Esophagus mucosa (tissue), 1 donor: ENCODE results near the gene ZNF503. TPM values are rescaled to one million over a fixed set of nuclear protein-coding genes. Genes with fewer than 3 reads are reported as not detected.

Experiments used
- ATAC-seq: fragments of 200-7000 bp; cut with Tn5 transposase; one replicate; pipeline ENCODE4 v1.9.1; 2020
- total RNA-seq: library from RNA; stranded (reverse); gene quantifications from one replicate; pipeline ENCODE4 v1.2.4, GENCODE V29; 2023
- donor health status: DM: yes; HTN: yes; CAD: no.

The ZNF503 gene
- total RNA-seq, 1 donor from 2014 or later, result 18.8 TPM

- ATAC-seq, result no peak
These were observed 5.1 kb upstream of the ZNF503 start for GRCh38 chr10:75406462-75407223.

GRCh38 chr10:75405598-75406461, 4.3 kb upstream of the ZNF503 start:
- no peak for ATAC-seq

- ATAC-seq, result peak; percentile 16
These were observed 3.4 kb upstream of the ZNF503 start for GRCh38 chr10:75404815-75405597.

DNA sequence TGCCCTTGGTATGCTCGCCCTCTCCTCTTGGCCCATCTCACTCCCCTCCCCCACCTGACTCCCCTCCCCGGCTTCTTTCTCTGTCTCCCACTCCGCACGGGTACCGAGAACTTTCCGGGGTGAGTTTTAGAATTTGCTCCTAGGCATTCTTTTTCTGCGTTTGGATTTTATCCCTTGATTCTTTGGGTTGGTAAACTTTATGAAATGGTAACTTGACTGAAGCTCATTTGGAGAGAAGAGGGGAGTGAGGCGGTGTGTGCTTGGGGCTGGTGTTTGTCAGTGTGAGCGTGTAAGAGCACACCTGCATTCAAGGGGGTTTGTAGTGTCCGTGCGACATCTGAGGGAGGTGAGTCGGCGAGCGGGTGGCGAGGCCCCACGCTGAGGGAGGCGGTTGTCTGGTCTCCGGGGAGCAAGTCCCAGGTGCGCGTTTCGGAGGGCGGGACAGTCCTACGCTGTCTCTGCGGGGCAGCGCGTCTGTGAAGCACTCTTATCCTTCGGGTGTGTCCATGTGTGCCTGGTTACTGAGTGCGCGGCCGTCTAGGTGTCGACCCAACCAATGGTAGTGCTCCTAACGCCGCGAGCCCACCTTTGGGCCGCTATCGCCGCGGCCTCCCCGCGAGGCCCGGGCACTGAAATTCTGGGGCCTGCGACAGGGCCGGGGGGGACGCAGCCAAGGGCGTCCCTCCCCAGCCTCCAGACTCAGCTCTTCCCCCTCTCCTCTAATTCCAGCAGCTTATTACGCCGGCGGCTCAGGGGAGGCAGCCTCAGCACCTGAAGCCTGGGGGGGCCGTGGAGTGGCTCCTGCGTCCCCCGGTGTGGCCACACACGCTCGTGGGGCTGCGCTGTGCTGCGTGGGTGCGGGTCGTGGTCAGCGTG, 2.6 kb upstream of the ZNF503 start:
- no peak for ATAC-seq

DNA sequence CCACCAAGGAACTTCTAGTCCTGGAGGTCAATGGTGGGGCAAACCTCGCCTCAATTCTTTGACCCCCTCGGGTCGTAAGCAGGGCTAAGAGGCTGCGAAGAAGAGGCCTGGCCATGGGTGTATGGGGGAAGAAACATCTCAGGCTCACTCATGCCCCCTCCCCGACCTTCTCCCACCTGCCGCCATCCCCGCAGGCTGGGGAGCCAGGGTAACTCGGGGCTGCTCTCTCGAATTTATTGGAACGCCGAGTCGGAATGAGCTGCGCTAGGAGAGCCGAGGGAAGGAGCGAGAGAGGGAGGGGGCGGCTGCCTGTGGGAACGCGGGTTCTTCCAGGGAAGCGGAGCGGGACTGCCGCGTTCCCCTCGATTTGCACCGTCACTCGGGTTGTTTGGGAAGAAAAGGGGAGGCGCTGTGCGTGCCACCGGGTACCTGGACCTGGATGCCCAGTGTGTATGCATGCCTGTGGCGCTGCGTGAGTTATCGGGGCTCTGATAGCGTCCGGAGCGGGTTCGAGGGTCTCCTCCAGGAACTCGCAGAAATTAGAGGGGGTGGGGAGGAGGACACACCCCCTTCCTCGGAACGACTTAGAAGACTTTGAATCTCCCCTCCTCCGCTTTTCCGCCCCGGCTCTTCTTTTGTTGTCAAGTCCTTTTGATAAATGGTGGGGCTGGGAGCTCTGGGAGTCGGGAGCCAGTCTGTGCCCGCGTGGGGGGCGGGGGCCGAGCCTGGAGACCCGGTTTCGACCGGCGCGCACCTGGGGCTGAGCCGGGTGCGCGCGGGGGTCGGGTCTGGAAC, 1.8 kb upstream of the ZNF503 start:
- ATAC-seq, result no peak

DNA sequence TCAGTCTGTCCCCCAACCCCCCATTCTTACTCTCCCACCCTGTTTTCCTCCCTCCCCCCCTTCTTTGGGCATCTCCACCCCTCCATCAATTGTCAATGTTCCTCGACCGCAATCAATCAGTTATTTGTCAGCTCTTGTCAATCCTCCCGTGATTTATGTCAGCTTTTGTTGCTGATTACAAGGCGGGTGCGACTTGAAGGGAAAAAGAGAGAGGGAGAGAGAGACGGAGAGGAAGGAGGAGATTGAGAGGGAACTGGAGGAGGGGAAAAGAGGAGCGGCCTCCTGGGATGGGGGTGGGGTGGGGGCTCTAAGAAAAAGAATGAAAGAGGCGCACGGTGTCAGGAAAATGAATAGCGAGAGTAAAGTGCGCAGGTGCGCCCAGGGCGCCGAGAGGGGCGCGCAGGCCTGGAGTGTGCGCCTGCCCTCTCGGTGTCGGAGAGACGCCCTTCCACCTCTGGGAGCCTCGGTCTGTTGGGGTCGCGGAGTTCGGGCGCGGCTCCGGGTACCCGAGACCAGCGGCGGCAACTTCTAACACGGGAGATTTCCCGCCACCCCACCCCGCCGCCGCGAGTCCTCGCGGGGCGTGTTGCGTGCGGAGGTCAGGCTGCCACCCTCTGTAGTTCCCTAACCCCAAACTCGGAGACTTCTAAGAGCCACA, 1.1 kb upstream of the ZNF503 start:
- ATAC-seq, result no peak

- ATAC-seq, result peak; percentile 24
These were observed 594 bp downstream of the ZNF503 start for GRCh38 chr10:75400771-75401568.

GRCh38 chr10:75400163-75400770, 1.3 kb downstream of the ZNF503 start:
- ATAC-seq, result no peak

DNA sequence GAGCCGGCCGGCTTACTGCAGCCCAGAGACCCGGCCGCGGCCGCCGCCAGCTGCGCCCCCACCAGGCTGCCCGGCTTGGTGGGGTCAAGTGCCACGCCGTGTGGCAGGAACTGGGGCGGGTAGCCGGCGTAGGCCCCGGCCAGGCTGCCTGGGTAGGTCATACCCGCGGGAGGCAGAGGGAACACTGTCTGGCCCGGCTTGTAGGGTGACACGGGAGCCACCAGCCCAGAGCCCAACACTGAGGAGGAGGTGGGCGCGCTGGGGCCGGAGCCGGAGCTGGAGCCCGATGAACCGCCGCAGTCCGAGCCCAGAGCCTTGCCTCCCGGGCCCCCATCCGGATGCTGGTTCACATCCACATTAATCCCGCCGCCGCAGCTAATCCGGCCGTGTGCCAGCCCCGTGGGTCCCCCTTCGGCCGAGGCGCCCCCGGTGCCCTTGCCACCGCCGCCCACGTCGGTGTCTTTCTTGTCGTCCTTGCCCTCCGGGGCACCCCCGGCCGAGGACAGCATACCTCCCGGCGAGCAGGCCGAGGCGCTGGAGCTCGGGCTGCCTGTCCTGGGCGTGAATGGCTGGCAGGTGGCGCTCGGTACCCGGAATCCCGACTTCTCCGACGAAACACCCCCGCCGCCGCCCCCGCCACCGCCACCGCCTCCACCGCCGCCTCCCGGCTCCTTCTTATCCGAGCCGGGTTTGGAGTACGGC, 2.0 kb downstream of the ZNF503 start:
- ATAC-seq, result peak; percentile 22

GRCh38 chr10:75398692-75399460, 2.7 kb downstream of the ZNF503 start:
- ATAC-seq, result no peak

DNA sequence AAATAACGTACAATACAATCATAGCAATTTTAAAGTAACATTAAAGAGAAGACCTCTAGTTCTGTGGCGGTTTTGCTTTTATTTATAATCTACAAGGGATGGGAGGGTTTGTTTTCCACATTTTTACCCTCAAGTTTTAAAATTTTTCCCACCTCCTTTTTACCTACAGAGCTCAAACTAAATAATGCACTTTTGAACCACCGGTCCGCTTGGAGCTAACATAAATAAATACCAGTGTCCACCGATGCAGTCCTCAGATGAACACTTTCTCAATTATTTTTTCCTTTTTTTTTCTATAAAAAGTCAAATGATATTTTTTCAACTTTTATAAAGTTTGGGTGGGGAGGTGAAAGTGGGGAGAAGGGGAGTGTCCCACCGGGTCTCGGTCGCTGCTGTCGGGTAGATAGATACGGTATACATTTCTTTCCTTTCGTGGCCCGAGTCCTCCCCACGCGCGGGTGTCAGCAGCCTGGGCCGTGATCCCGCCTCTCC, 3.3 kb downstream of the ZNF503 start:
- no peak for ATAC-seq

GRCh38 chr10:75397496-75398199, 3.9 kb downstream of the ZNF503 start:
- no peak for ATAC-seq

DNA sequence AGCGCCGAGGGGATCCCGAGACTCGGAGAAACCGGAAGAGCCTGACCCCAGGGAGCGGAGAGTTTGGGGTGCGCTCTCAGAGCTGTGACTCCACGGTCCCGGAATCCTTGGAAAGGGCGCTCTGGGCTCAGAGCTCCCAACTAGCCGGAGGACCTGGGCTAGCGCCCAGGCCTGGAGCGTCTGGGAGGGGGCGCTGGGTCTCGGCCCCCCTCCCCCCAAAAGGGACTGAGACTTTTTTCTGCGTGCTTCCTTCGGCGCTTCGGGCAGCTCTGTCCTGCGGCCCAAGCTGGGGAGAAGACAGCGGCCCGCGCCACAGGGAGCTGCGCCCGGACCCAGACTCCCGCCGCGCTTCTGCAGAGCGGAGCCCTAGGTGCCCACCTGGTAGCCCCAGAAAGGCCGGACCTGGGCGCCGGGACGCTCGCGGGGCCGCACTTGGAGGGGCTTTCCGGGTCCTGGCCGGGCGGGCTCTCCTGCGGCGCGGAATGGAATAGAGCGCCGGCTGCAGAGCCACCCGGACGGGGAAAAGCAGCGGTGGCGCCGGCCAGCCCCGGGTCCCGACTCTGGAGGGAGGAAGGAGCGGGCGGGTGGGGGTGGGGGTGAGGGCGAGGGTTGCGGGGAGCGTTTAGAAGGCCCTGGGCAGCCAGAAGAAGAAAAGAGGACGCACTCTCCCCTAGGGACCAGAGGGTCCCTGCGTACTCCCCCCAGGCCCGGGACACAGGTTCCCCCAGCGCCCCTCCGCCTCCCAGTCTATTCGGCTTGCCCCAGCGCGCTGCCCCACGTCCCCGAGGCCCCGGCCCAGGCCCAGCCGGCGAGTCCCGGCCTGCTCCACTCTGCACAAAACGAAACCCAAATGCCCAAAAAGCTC, 4.7 kb downstream of the ZNF503 start:
- ATAC-seq, result peak; percentile 15

GRCh38 chr10:75395932-75396630, 5.5 kb downstream of the ZNF503 start:
- no peak for ATAC-seq
